ENCODE results near the gene HOXA13.

HOXA13 gene

GRCh38 chr7:27155816-27156507 is 43.9 kb downstream of the HOXA13 start:
- Histone ChIP-seq H3K4me1 (ENCODE audit: control insufficient read depth in 1 of 2, insufficient read depth in 2 of 2, low read length in 2 of 2) (peaks cover 0 to 52% of the 10 kb centered on the region in 2 donors), H3K27me3 (ENCODE audit: low read depth, low read length) (peaks cover 95% of the 10 kb centered on the region), H3K27ac (ENCODE audit: low read length) (no peak overlapping the region)

GRCh38 chr7:27154901-27155815 is 44.7 kb downstream of the HOXA13 start:
- no peaks in the 10 kb centered on the region for H3K36me3 ChIP-seq (ENCODE audit: control insufficient read depth in 1 of 2, insufficient read depth in 2 of 2, low read length in 2 of 2)
- H3K9me3 ChIP-seq (ENCODE audit: control insufficient read depth in 1 of 2, low read length in 2 of 2) = no peaks in the 10 kb centered on the region
- peaks cover 0 to 52% of the 10 kb centered on the region in 2 donors for H3K4me1 ChIP-seq (ENCODE audit: control insufficient read depth in 1 of 2, insufficient read depth in 2 of 2, low read length in 2 of 2)
- H3K27ac ChIP-seq (ENCODE audit: low read length) = no peak overlapping the region
- H3K27me3 ChIP-seq (ENCODE audit: low read depth, low read length) = peaks cover 94% of the 10 kb centered on the region
- H3K4me3 ChIP-seq (ENCODE audit: low read depth in 1 of 2, low read length in 2 of 2) = peak overlapping the region in 1 of 2 donors; percentile 61

More at GRCh38 chr7:27155816-27156507, 43.9 kb downstream of the HOXA13 start:
- Histone ChIP-seq H3K4me3 (ENCODE audit: low read depth in 1 of 2, low read length in 2 of 2) (peak overlapping the region in 1 of 2 donors; percentile 61), H3K36me3 (ENCODE audit: control insufficient read depth in 1 of 2, insufficient read depth in 2 of 2, low read length in 2 of 2) (no peaks in the 10 kb centered on the region), H3K9me3 (ENCODE audit: control insufficient read depth in 1 of 2, low read length in 2 of 2) (no peaks in the 10 kb centered on the region)

- peaks cover 91% of the 10 kb centered on the region for H3K27me3 ChIP-seq (ENCODE audit: low read depth, low read length)
- H3K27ac ChIP-seq (ENCODE audit: low read length) = no peak overlapping the region
- H3K4me1 ChIP-seq (ENCODE audit: control insufficient read depth in 1 of 2, insufficient read depth in 2 of 2, low read length in 2 of 2) = peaks cover 0 to 50% of the 10 kb centered on the region in 2 donors
- no peak overlapping the region for H3K4me3 ChIP-seq (ENCODE audit: low read depth in 1 of 2, low read length in 2 of 2)
- H3K9me3 ChIP-seq (ENCODE audit: control insufficient read depth in 1 of 2, low read length in 2 of 2) = no peaks in the 10 kb centered on the region
- no peaks in the 10 kb centered on the region for H3K36me3 ChIP-seq (ENCODE audit: control insufficient read depth in 1 of 2, insufficient read depth in 2 of 2, low read length in 2 of 2)
Observed at GRCh38 chr7:27154369-27154768, 45.5 kb downstream of the HOXA13 start.

GRCh38 chr7:27153526-27153925 is 46.4 kb downstream of the HOXA13 start:
- no peak overlapping the region for H3K27ac ChIP-seq (ENCODE audit: low read length)
- H3K9me3 ChIP-seq (ENCODE audit: control insufficient read depth in 1 of 2, low read length in 2 of 2) = no peaks in the 10 kb centered on the region
- no peak overlapping the region for H3K4me3 ChIP-seq (ENCODE audit: low read depth in 1 of 2, low read length in 2 of 2)
- H3K4me1 ChIP-seq (ENCODE audit: control insufficient read depth in 1 of 2, insufficient read depth in 2 of 2, low read length in 2 of 2) = peaks cover 0 to 50% of the 10 kb centered on the region in 2 donors
- peaks cover 91% of the 10 kb centered on the region for H3K27me3 ChIP-seq (ENCODE audit: low read depth, low read length)
- H3K36me3 ChIP-seq (ENCODE audit: control insufficient read depth in 1 of 2, insufficient read depth in 2 of 2, low read length in 2 of 2) = no peaks in the 10 kb centered on the region

DNA sequence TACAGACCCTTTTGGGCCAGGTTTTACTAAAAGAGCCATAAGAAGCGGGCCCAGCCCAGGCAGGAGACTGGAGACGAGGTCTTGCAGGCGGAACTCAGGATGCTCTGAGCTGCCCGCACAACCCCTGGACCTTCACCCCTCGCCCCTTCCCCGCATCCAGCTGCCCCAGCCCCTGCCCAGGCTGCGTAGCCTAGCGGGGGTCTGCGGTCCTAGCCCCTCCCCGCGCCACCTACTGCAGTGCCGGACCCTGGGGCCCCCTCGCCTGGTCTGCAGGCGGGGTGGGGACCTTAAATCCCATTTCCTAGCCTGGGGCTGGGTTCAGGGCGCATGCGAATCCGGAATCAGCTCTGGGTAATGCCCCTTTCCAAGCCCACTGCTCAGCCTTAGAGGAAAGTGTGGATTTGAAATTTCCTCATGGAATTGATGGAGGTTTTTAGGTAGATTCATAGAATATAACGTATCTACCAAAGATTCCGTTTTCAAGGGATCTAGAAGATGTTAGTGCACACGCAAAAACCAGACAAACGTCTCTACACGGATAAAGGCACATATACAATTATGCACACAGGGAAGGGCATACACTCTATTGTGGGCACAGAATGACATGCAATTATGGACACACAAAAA is 47.0 kb downstream of the HOXA13 start:
- Histone ChIP-seq H3K27ac (ENCODE audit: low read length) (no peak overlapping the region), H3K4me3 (ENCODE audit: low read depth in 1 of 2, low read length in 2 of 2) (peak overlapping the region; percentile 30 to 60), H3K36me3 (ENCODE audit: control insufficient read depth in 1 of 2, insufficient read depth in 2 of 2, low read length in 2 of 2) (no peaks in the 10 kb centered on the region), H3K9me3 (ENCODE audit: control insufficient read depth in 1 of 2, low read length in 2 of 2) (no peaks in the 10 kb centered on the region), H3K4me1 (ENCODE audit: control insufficient read depth in 1 of 2, insufficient read depth in 2 of 2, low read length in 2 of 2) (peaks cover 0 to 50% of the 10 kb centered on the region in 2 donors), H3K27me3 (ENCODE audit: low read depth, low read length) (peaks cover 91% of the 10 kb centered on the region)

DNA sequence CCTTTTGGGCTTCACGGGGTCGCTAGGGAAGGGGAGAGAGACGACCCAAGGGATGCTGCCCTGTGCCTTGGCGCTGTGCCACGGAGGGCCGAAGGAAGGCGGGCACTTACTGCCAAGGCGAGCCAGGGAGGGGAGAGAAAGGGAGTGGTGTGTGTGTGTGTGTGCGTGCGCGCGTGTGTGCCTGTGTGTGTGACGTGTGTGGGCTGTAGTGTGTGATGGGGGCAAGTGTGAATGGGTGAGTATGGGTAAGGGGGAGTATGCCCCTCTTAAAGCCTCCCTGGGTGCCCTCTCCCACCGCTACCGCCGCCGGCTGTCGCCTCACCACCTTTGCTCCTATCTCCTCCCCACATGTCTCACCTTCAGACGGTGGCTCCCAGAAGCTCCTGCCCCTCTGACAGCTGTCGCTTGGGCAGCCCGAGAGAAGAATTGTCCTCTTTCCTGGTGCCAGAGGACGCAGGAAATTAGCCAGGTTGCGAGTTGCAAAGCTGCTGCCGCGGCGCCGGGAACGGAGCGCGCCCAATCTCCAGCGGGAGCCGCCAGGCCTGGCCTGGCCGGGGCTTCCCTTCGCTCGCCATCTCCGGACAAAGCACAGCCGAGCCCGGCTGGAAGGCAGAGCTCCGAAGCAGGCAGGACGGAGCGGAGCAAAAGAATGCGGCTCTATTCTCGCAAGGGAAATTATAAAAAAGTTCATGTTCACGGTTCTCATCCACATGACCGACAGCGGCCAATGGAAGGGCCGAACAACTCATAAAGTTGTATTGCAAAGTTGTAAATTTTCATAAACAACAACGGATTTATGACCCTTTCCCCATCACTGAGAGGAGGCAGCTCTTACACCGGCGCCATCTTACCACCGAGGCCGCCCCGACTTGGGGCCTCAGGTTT is 47.7 kb downstream of the HOXA13 start, which contains the start of gene HOXA3:
TSS of gene HOXA3 (minus strand) at position 653 of the 885 bp plus-strand sequence. CDS start 41,943 bp downstream, outside the sequence.
- Histone ChIP-seq H3K36me3 (ENCODE audit: control insufficient read depth in 1 of 2, insufficient read depth in 2 of 2, low read length in 2 of 2) (no peaks in the 10 kb centered on the region), H3K9me3 (ENCODE audit: control insufficient read depth in 1 of 2, low read length in 2 of 2) (no peaks in the 10 kb centered on the region), H3K4me1 (ENCODE audit: control insufficient read depth in 1 of 2, insufficient read depth in 2 of 2, low read length in 2 of 2) (peaks cover 0 to 47% of the 10 kb centered on the region in 2 donors), H3K27ac (ENCODE audit: low read length) (no peak within 1 kb of the TSS), H3K27me3 (ENCODE audit: low read depth, low read length) (peaks cover 87% of the 10 kb centered on the region), H3K4me3 (ENCODE audit: low read depth in 1 of 2, low read length in 2 of 2) (peak within 1 kb of the TSS; percentile 46 to 60)

- H3K27me3 ChIP-seq (ENCODE audit: low read depth, low read length) = peaks cover 87% of the 10 kb centered on the region
- no peaks in the 10 kb centered on the region for H3K36me3 ChIP-seq (ENCODE audit: control insufficient read depth in 1 of 2, insufficient read depth in 2 of 2, low read length in 2 of 2)
- H3K4me1 ChIP-seq (ENCODE audit: control insufficient read depth in 1 of 2, insufficient read depth in 2 of 2, low read length in 2 of 2) = peaks cover 0 to 46% of the 10 kb centered on the region in 2 donors
- peak overlapping the region; percentile 46 to 60 for H3K4me3 ChIP-seq (ENCODE audit: low read depth in 1 of 2, low read length in 2 of 2)
- H3K9me3 ChIP-seq (ENCODE audit: control insufficient read depth in 1 of 2, low read length in 2 of 2) = no peaks in the 10 kb centered on the region
- H3K27ac ChIP-seq (ENCODE audit: low read length) = no peak overlapping the region
Observed at GRCh38 chr7:27151341-27151930, 48.5 kb downstream of the HOXA13 start.

GRCh38 chr7:27150568-27151340 is 49.1 kb downstream of the HOXA13 start:
- Histone ChIP-seq H3K9me3 (ENCODE audit: control insufficient read depth in 1 of 2, low read length in 2 of 2) (no peaks in the 10 kb centered on the region), H3K36me3 (ENCODE audit: control insufficient read depth in 1 of 2, insufficient read depth in 2 of 2, low read length in 2 of 2) (no peaks in the 10 kb centered on the region), H3K4me3 (ENCODE audit: low read depth in 1 of 2, low read length in 2 of 2) (peak overlapping the region; percentile 46 to 60), H3K27me3 (ENCODE audit: low read depth, low read length) (peaks cover 80% of the 10 kb centered on the region), H3K27ac (ENCODE audit: low read length) (no peak overlapping the region), H3K4me1 (ENCODE audit: control insufficient read depth in 1 of 2, insufficient read depth in 2 of 2, low read length in 2 of 2) (peaks cover 0 to 39% of the 10 kb centered on the region in 2 donors)

GRCh38 chr7:27149842-27150567 is 49.9 kb downstream of the HOXA13 start:
- Histone ChIP-seq H3K9me3 (ENCODE audit: control insufficient read depth in 1 of 2, low read length in 2 of 2) (no peaks in the 10 kb centered on the region), H3K27me3 (ENCODE audit: low read depth, low read length) (peaks cover 73% of the 10 kb centered on the region), H3K27ac (ENCODE audit: low read length) (no peak overlapping the region), H3K36me3 (ENCODE audit: control insufficient read depth in 1 of 2, insufficient read depth in 2 of 2, low read length in 2 of 2) (no peaks in the 10 kb centered on the region), H3K4me1 (ENCODE audit: control insufficient read depth in 1 of 2, insufficient read depth in 2 of 2, low read length in 2 of 2) (peaks cover 0 to 36% of the 10 kb centered on the region in 2 donors), H3K4me3 (ENCODE audit: low read depth in 1 of 2, low read length in 2 of 2) (peak overlapping the region; percentile 46 to 60)

Measured in muscle layer of duodenum (tissue), 2 donors.